Measurements from ENCODE around the gene TMEM198.

Gene TMEM198

GRCh38 chr2:219531639-219532377 lies 12.0 kb upstream of the TMEM198 start:
- no peak for DNase-seq
- peaks cover 23% of the 10 kb centered on the region for H3K36me3 ChIP-seq
- no peak overlapping the region for H3K4me3 ChIP-seq (ENCODE audit: low read depth, low read length)
- no peak overlapping the region for H3K27ac ChIP-seq
- no peaks in the 10 kb centered on the region for H3K27me3 ChIP-seq (ENCODE audit: insufficient read depth, low read depth, severe bottlenecking)
- no peaks in the 10 kb centered on the region for H3K9me3 ChIP-seq (ENCODE audit: severe bottlenecking)
- TF ChIP-seq CTCF (IDR thresholded peaks at IDR 0.05; ENCODE audit: low read depth, low read length) = no peak

GRCh38 chr2:219532378-219532649 lies 11.5 kb upstream of the TMEM198 start:
- no peaks in the 10 kb centered on the region for H3K27me3 ChIP-seq (ENCODE audit: insufficient read depth, low read depth, severe bottlenecking)
- TF ChIP-seq CTCF (IDR thresholded peaks at IDR 0.05; ENCODE audit: low read depth, low read length) = no peak

GRCh38 chr2:219533930-219534661 lies 9.7 kb upstream of the TMEM198 start:
- Histone ChIP-seq H3K27me3 (ENCODE audit: insufficient read depth, low read depth, severe bottlenecking) (no peaks in the 10 kb centered on the region), H3K4me3 (ENCODE audit: low read depth, low read length) (no peak overlapping the region), H3K27ac (no peak overlapping the region), H3K36me3 (peaks cover 40% of the 10 kb centered on the region), H3K9me3 (ENCODE audit: severe bottlenecking) (no peaks in the 10 kb centered on the region)
- no peak for DNase-seq
- no peak for TF ChIP-seq CTCF (IDR thresholded peaks at IDR 0.05; ENCODE audit: low read depth, low read length)

More at GRCh38 chr2:219532378-219532649, 11.5 kb upstream of the TMEM198 start:
- Histone ChIP-seq H3K9me3 (ENCODE audit: severe bottlenecking) (no peaks in the 10 kb centered on the region), H3K4me3 (ENCODE audit: low read depth, low read length) (no peak overlapping the region), H3K36me3 (peaks cover 26% of the 10 kb centered on the region), H3K27ac (no peak overlapping the region)
- DNase-seq = no peak

GRCh38 chr2:219536425-219536824 lies 7.4 kb upstream of the TMEM198 start:
- no peak for DNase-seq
- H3K9me3 ChIP-seq (ENCODE audit: severe bottlenecking) = no peaks in the 10 kb centered on the region
- no peak overlapping the region for H3K27ac ChIP-seq
- no peak overlapping the region for H3K4me3 ChIP-seq (ENCODE audit: low read depth, low read length)
- no peak for TF ChIP-seq CTCF (IDR thresholded peaks at IDR 0.05; ENCODE audit: low read depth, low read length)
- no peaks in the 10 kb centered on the region for H3K27me3 ChIP-seq (ENCODE audit: insufficient read depth, low read depth, severe bottlenecking)
- H3K36me3 ChIP-seq = peaks cover 63% of the 10 kb centered on the region

- H3K27me3 ChIP-seq (ENCODE audit: insufficient read depth, low read depth, severe bottlenecking) = no peaks in the 10 kb centered on the region
Observed at GRCh38 chr2:219536967-219537366, 6.9 kb upstream of the TMEM198 start.

More at GRCh38 chr2:219536967-219537366, 6.9 kb upstream of the TMEM198 start:
- peaks cover 62% of the 10 kb centered on the region for H3K36me3 ChIP-seq
- DNase-seq = no peak
- no peak overlapping the region for H3K27ac ChIP-seq
- H3K9me3 ChIP-seq (ENCODE audit: severe bottlenecking) = no peaks in the 10 kb centered on the region
- H3K4me3 ChIP-seq (ENCODE audit: low read depth, low read length) = no peak overlapping the region
- no peak for TF ChIP-seq CTCF (IDR thresholded peaks at IDR 0.05; ENCODE audit: low read depth, low read length)
